ENCODE results near the gene C1orf167.

The C1orf167 gene

DNA sequence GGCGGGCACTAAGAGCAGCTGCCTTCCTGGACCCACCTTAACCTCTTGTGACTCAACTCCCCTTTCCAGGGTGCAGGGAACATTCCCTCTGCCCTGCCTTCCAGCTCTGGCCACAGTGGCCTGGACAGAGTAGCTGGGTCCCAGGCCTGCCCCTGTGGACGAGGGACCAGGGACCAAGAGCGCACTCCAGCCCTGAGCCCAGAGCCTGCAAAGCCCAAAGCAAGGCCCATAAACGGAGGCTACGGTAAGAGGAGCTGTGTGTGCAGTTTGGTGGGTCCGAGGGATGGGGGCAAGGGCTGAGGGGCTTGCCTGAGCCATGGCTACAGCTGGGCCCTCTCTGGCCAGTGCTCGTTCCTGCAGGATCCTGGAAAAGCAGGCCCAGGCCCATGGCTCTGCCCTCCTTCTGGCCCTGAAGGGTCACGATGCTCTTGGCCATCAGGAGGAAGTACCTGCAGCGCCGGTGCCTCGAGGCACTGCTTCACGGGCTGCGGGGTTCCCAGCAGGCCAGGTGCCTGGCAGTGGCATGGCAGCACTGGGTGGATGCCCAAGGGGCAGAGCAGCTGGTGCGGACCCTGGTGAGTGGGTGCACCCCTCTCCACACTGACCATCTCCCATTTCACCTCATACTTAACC is 25.9 kb downstream of the C1orf167 start:
- Histone ChIP-seq H2AFZ (ENCODE audit: low read depth, low read length) (no peak overlapping the region), H3K27me3 (ENCODE audit: insufficient read depth, low read length) (peaks cover 3% of the 10 kb centered on the region), H3K36me3 (ENCODE audit: insufficient read depth, low read length) (peaks cover 4% of the 10 kb centered on the region), H3K4me3 (ENCODE audit: low read length) (no peak overlapping the region), H3K9me3 (ENCODE audit: low read length) (no peaks in the 10 kb centered on the region), H3K4me1 (ENCODE audit: insufficient read depth, low read length) (peaks cover 30% of the 10 kb centered on the region)

DNA sequence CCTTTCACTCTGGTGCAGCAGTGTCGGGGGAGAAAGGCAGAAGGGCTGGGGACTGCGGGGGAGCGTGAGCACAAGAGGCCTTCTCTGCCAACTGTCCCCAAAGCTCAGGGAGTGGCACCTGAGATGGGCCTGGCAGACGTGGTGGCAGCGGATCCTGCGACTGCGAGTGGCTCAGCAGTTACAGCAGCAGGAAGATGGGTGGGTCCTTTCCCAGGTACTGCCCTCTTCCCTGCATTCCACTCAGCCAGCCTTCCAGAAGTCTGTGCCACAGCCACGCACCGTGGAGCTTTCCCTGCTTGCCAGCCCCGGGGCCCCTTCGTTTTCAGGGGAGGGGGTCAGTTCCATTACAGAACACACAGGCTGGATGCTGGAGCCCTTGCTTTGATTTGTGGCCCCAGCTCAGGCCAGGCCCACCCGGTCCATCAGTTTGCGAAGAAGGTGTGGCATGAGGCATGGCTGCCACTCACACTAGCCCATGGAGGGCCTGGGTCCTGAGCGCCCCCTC is 26.6 kb downstream of the C1orf167 start:
- H3K9me3 ChIP-seq (ENCODE audit: low read length), result no peaks in the 10 kb centered on the region
- H3K4me1 ChIP-seq (ENCODE audit: insufficient read depth, low read length), result peaks cover 30% of the 10 kb centered on the region
- no peak overlapping the region for H2AFZ ChIP-seq (ENCODE audit: low read depth, low read length)
- peaks cover 3% of the 10 kb centered on the region for H3K27me3 ChIP-seq (ENCODE audit: insufficient read depth, low read length)
- no peak overlapping the region for H3K4me3 ChIP-seq (ENCODE audit: low read length)
- peaks cover 4% of the 10 kb centered on the region for H3K36me3 ChIP-seq (ENCODE audit: insufficient read depth, low read length)

DNA sequence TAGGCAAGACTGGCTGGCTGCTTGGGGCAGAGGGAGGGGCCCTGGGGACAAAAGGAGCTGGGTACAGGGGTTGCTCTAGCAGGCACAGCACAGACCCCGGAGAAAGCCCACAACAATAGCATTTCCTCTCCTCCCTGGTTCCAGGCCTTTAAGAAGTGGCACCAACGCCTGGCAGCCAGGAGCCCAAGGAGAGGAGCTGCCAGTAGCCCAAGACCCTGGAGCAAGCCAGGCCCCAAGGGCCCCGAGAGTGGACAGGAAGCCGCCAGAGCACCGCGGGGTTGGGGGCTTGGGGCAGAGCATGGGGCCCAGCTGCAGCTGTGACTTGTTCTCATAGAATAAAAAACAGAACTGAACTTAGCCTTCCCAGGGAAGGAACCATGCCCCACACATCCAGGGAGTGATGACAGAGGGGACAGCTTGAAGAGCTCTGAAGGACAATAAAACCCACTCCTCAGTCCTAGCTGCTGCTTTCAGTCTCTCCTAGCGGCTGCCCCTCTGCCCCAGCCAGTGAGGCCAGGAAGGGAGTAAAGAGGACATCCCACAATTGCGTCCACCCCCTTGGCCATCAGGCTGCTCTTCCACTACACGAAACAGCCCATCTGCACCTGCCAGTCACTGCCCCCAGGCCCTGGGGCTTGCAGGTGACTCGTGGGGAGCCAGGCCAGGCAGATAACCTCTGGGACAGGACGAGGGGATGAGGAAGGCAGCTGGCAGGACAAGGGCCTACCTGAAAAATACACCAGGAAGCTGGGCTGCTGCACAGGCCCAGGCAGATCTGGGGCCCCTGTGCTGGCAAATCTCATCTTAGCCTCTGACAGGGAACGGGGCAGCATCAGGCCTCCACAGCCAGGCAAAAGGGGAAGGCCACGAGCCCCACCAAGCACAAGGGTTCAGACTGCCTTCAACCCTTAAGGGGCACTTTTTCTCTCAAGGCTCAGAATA is 27.4 kb downstream of the C1orf167 start:
- no peak overlapping the region for H2AFZ ChIP-seq (ENCODE audit: low read depth, low read length)
- peaks cover 30% of the 10 kb centered on the region for H3K4me1 ChIP-seq (ENCODE audit: insufficient read depth, low read length)
- peaks cover under 1% of the 10 kb centered on the region for H3K27me3 ChIP-seq (ENCODE audit: insufficient read depth, low read length)
- no peak overlapping the region for H3K4me3 ChIP-seq (ENCODE audit: low read length)
- no peaks in the 10 kb centered on the region for H3K9me3 ChIP-seq (ENCODE audit: low read length)
- H3K36me3 ChIP-seq (ENCODE audit: insufficient read depth, low read length), result peaks cover 10% of the 10 kb centered on the region

DNA sequence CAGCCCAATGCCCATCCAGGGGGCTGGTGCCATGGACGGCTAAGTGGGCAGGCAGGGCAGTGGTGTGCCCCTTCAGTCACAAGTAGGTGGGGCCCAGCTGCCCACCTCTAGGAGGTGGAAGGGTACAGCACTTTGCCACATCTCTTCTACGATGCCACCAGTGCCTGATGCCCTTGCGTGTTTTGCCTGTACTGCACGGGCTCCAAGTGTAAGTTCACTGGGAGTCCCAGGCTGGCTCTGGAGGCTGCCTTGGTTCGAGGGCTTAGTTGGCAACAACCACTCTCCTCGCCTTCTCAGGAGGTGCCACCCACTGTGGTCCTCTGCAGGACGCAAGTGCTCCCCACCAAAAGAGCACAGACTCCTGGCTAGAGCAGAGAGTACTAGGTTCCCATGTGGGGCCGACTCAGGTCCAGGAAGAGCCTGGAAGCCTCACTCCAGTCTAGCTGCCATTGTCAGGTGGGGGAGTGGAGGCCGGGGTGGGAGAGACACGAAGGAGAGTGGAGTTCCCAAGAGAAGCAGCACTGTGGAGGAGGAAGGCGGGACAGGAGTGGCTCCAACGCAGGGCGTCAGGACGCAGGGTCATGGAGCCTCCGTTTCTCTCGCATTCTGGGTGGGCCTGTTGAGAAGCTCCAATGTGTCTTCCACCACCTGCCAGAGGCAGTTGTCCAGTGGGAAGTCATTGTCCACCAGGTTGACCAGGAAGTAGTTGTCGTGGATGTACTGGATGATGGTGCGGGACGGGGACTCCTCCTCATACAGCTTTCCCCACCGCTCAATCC is 28.3 kb downstream of the C1orf167 start:
- no peaks in the 10 kb centered on the region for H3K9me3 ChIP-seq (ENCODE audit: low read length)
- H2AFZ ChIP-seq (ENCODE audit: low read depth, low read length), result no peak overlapping the region
- peaks cover 19% of the 10 kb centered on the region for H3K36me3 ChIP-seq (ENCODE audit: insufficient read depth, low read length)
- H3K27me3 ChIP-seq (ENCODE audit: insufficient read depth, low read length), result no peaks in the 10 kb centered on the region
- no peak overlapping the region for H3K4me3 ChIP-seq (ENCODE audit: low read length)
- peaks cover 23% of the 10 kb centered on the region for H3K4me1 ChIP-seq (ENCODE audit: insufficient read depth, low read length)

DNA sequence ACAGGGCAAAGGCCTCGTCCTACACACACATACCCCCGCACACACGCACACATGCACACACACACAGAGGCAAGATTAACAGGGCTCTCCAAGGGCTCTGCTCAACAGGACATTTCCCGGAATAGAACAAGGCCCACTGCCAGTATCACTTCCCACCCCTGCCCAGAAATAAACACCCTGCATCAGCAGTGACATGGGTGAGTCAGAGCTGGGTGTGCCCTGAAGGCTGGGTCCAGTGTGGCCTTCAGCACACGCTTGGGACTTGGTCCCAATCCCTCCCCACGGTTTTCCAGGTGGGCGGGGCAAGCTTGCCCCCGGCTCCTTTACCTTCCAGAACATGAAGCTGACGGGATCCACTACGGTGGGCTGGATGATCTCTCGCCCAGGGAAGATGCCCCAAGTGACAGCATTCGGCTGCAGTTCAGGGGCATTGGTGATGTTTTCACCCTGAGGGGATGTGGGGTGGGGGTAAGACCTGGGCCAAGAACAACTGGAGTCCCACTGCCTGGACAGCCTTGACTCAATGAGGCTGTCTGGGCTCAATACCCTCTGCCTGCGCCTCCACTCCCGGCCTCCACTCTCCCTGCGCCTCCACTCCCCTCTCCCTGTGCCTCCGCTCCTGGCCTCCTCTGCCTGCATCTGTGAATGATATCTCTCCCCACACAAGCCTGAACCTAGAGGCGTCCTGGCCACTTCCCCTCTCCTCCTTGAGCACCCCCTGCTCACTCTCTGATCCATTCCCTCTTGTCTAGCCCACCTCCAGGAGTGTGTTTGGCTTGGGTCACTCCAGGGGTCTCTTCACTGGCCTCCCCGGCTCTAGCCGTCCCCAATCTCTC is 29.1 kb downstream of the C1orf167 start:
- no peaks in the 10 kb centered on the region for H3K9me3 ChIP-seq (ENCODE audit: low read length)
- H3K36me3 ChIP-seq (ENCODE audit: insufficient read depth, low read length), result peaks cover 27% of the 10 kb centered on the region
- H3K27me3 ChIP-seq (ENCODE audit: insufficient read depth, low read length), result no peaks in the 10 kb centered on the region
- no peak overlapping the region for H3K4me3 ChIP-seq (ENCODE audit: low read length)
- no peak overlapping the region for H2AFZ ChIP-seq (ENCODE audit: low read depth, low read length)
- peaks cover 23% of the 10 kb centered on the region for H3K4me1 ChIP-seq (ENCODE audit: insufficient read depth, low read length)

DNA sequence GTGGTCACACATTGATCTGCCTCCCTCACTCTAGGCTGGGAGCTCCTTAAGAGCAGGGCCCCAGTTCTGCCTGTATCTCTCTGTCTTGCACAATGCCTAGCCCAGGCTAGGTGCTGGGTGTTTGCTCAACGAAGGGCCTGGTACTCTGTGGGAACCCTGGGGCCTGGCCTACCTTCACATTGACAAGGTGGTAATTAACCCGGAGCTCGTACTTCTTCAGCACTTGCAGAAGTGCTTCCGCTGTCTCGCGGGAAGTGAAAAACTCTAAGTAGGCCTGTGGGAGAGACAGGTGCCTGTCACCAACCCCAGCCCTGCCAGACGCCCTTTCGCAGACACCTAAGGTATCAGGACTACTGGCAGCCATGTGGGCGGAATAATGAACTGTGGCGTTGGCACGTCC is 30.1 kb downstream of the C1orf167 start:
- Histone ChIP-seq H2AFZ (ENCODE audit: low read depth, low read length) (no peak overlapping the region), H3K9me3 (ENCODE audit: low read length) (no peaks in the 10 kb centered on the region), H3K36me3 (ENCODE audit: insufficient read depth, low read length) (peaks cover 30% of the 10 kb centered on the region), H3K4me1 (ENCODE audit: insufficient read depth, low read length) (peaks cover 23% of the 10 kb centered on the region), H3K27me3 (ENCODE audit: insufficient read depth, low read length) (no peaks in the 10 kb centered on the region), H3K4me3 (ENCODE audit: low read length) (no peak overlapping the region)

DNA sequence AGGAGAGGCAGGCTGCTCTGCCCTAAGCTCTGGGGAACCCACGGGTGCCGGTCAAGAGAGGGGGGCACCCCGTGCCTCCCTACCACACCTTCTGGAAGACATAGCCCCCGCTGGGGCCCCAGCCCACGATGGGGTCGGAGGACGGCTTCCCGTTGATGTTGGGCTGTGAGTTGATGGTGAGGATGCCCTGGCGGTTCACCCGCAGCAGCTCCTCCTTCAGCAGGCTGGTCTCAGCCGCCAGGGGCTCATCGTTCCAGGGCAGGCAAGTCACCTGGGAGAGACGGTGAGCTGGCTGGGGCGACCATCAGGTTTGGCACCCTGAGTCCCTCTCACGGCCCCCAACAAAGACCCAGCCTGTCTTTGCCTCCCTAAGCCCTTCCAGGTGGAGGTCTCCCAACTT is 31.8 kb downstream of the C1orf167 start:
- Histone ChIP-seq H3K27me3 (ENCODE audit: insufficient read depth, low read length) (no peaks in the 10 kb centered on the region), H3K4me1 (ENCODE audit: insufficient read depth, low read length) (peaks cover 13% of the 10 kb centered on the region), H3K4me3 (ENCODE audit: low read length) (no peak overlapping the region), H2AFZ (ENCODE audit: low read depth, low read length) (no peak overlapping the region), H3K9me3 (ENCODE audit: low read length) (no peaks in the 10 kb centered on the region), H3K36me3 (ENCODE audit: insufficient read depth, low read length) (peaks cover 32% of the 10 kb centered on the region)

DNA sequence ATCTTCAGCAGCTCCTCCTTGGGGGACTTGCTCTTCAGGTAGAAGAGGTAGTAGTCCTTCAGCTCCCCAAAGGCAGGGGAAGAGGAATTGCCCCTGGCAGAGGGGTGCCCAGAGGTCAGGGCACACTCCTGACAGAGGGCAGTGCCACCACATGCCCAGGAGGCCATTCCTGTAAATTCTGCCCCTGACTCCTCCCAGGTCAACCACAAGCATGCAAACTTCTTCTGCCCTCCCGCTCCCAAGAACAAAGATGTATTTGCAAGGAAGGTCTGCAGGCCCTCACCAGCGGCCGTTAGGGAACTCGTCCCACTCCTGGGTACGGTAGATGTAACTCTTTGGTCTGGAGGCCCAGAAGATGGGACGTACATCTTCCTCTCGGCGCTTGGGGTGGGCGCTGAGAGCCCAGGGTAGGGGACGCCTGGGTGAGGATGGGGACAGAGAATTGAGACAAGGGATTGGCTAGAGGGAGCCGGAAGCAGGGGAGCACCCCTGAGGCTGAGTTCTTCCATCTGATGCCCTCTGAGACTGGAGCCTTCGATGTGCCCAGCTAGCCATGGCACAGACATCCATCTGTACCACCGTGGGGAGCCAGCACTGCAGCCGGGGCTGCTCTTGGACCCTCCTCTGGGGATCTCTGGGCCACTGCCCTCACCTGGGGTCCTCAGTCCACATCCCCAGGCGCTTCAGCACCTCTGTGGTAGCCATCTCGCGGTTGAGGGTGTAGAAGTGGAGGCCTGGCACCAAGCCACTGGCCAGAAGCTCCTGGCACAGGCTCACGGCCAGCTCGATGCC is 32.6 kb downstream of the C1orf167 start:
- Histone ChIP-seq H3K27me3 (ENCODE audit: insufficient read depth, low read length) (no peaks in the 10 kb centered on the region), H3K4me3 (ENCODE audit: low read length) (no peak overlapping the region), H3K36me3 (ENCODE audit: insufficient read depth, low read length) (peaks cover 38% of the 10 kb centered on the region), H3K9me3 (ENCODE audit: low read length) (no peaks in the 10 kb centered on the region), H3K4me1 (ENCODE audit: insufficient read depth, low read length) (peaks cover 5% of the 10 kb centered on the region), H2AFZ (ENCODE audit: low read depth, low read length) (no peak overlapping the region)

DNA sequence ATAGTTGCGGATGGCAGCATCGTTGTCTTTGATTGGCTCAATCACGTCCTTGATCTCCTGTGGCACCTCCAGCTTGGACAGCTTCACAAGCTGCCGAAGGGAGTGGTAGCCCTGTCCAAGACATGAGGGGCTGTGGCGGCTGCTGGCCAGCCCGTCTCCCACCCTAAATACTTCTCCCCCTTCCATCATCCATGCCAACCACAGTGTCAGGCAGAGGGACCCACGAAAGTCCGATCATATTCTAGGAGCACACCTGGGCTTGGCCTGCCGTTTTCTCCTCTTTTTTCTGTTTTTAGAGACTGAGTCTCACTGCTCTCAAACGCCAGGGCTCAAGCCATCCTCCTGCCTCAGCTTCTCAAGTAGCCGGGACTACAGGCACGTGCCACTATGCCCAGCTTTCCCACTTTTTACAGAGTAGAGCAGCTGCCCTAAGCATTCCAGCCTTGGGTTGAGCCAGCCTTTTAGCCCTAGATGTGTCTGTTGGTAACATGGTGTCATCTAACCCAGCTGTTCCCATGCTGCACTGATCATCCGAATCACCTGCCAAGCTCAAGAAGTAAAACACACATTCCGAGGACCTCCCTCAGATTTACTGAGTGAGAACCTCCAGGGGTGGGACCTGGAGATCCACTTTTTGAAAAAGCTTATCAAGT is 33.4 kb downstream of the C1orf167 start:
- Histone ChIP-seq H2AFZ (ENCODE audit: low read depth, low read length) (no peak overlapping the region), H3K27me3 (ENCODE audit: insufficient read depth, low read length) (no peaks in the 10 kb centered on the region), H3K4me1 (ENCODE audit: insufficient read depth, low read length) (no peaks in the 10 kb centered on the region), H3K4me3 (ENCODE audit: low read length) (no peak overlapping the region), H3K36me3 (ENCODE audit: insufficient read depth, low read length) (peaks cover 44% of the 10 kb centered on the region), H3K9me3 (ENCODE audit: low read length) (no peaks in the 10 kb centered on the region)

DNA sequence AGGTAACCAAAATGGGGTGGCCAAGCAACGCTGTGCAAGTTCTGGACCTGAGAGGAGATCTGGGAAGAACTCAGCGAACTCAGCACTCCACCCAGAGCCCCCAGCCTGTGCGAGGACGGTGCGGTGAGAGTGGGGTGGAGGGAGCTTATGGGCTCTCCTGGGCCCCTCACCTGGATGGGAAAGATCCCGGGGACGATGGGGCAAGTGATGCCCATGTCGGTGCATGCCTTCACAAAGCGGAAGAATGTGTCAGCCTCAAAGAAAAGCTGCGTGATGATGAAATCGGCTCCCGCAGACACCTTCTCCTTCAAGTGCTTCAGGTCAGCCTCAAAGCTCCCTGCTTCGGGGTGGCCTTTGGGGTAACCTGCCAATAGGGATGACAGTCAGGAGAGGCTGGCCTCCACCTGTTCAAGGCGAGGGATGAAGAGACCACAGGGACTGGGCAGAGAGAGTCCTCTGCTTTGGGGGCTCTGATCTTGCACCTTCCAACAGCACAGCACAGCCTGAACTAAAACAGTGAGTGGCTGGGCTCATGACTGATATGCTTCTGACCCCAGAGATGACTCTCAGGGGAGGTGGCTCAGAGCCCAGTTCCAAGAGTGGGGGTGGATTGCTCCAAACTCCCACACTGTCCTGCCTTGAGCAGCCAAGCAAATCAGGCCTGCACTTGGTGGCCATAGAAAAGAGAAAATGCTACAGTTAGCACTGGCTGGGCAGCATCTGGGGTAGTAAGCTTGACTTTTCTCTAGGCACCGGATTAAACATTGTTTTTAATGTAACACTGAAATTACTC is 34.2 kb downstream of the C1orf167 start:
- Histone ChIP-seq H3K4me1 (ENCODE audit: insufficient read depth, low read length) (no peaks in the 10 kb centered on the region), H3K9me3 (ENCODE audit: low read length) (no peaks in the 10 kb centered on the region), H3K36me3 (ENCODE audit: insufficient read depth, low read length) (peaks cover 49% of the 10 kb centered on the region), H3K4me3 (ENCODE audit: low read length) (no peak overlapping the region), H2AFZ (ENCODE audit: low read depth, low read length) (no peak overlapping the region), H3K27me3 (ENCODE audit: insufficient read depth, low read length) (no peaks in the 10 kb centered on the region)
